HG03457 (cell line): ENCODE data around the gene CHRNA7.

Experiments
- ATAC-seq: cut with Tn5 transposase; IDR thresholded peaks from one replicate; pipeline ENCODE4 v1.9.1; 2021; ENCODE audit warnings: moderate number of reproducible peaks; ENCODE audit not compliant: unreplicated experiment

Gene CHRNA7

GRCh38 chr15:32029862-32030781 is at the start of gene CHRNA7:
CHRNA7 (plus strand) TSS chr15:32030515; CDS start chr15:32030595, 80 bp downstream.
- peak; percentile 61 for ATAC-seq

DNA sequence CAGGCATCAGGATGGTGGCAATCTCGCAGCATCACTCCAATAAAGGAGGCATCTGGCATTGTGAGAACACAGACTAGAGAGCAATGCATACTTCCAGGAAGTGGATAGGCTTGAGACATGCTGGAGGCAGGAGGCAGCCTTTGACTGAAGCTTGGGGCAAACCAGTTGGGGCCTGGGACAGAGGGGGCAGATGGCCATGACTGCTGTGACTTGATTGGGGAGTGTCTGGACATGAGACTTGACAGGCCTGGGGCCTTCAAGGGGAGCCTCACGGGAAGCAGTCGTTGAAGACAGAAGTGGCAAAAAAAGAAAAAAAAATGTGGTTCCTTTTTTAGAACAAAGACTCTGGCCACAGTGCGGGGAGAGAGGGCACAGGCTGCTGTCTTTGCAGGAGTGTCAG is 44.7 kb upstream of the CHRNA7 start:
- no peak for ATAC-seq

DNA sequence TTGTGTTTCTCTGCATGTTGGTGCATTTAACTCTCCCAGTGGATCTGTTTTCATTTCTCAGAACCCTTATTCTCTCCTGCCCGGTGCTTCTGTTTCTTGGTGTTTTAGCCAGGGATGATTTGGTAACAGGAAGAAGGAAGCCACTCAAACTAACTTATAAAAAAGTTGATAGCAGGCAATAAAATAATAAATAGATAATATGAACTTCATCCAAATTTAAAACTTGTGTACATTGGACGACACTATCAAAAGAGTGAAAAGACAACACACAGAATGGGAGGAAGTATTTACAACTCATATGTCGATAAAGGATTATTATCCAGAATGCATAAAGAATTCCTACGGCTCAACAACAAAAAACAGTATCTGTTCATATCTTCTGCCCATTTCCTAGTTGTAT is 37.3 kb upstream of the CHRNA7 start:
- no peak for ATAC-seq

DNA sequence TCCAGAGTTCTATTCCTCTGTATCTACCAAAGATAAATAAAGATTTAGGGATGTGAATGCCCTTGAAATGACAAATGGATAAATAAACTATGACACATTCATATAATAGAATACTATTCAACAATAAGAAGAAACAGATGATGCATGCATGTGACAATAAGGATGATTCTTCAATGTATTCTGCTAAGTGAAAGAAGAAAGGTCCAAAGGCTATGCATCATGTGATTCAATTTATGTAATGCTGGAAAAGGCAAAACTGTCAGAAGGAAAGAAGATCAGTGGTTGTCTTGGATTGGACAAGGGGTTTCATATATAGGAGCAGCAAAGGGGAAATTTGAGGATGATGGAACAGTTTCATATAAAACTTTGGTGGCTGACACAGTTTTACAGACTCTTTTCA is 32.6 kb upstream of the CHRNA7 start:
- no peak for ATAC-seq

GRCh38 chr15:32003558-32003957 is 26.8 kb upstream of the CHRNA7 start:
- ATAC-seq: no peak

- ATAC-seq: no peak
Measured at GRCh38 chr15:32004249-32004648, 26.1 kb upstream of the CHRNA7 start.

- no peak for ATAC-seq
Measured at GRCh38 chr15:32007355-32007960, 22.9 kb upstream of the CHRNA7 start.

GRCh38 chr15:32014953-32015352 is 15.4 kb upstream of the CHRNA7 start:
- ATAC-seq: no peak

- no peak for ATAC-seq
Measured at GRCh38 chr15:32020156-32020555, 10.2 kb upstream of the CHRNA7 start.

- ATAC-seq: no peak
Measured at GRCh38 chr15:32028921-32029320, 1.4 kb upstream of the CHRNA7 start.

GRCh38 chr15:32029409-32029861 is 880 bp upstream of the CHRNA7 start:
- ATAC-seq: no peak

DNA sequence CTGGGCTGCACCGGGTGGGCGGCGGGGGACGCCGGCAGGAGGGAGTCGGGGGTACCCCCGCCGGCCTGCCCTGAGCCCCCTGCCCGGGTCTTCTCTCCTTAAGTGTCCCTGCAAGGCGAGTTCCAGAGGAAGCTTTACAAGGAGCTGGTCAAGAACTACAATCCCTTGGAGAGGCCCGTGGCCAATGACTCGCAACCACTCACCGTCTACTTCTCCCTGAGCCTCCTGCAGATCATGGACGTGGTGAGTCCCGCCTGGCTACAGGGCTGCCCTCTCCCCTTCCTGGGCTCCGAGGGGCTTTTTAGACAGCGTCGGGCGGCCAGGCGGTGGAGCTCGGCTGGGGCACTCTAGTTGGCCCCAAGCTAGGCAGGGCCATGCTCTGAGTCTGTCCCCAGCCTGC is 480 bp downstream of the CHRNA7 start:
- no peak for ATAC-seq

DNA sequence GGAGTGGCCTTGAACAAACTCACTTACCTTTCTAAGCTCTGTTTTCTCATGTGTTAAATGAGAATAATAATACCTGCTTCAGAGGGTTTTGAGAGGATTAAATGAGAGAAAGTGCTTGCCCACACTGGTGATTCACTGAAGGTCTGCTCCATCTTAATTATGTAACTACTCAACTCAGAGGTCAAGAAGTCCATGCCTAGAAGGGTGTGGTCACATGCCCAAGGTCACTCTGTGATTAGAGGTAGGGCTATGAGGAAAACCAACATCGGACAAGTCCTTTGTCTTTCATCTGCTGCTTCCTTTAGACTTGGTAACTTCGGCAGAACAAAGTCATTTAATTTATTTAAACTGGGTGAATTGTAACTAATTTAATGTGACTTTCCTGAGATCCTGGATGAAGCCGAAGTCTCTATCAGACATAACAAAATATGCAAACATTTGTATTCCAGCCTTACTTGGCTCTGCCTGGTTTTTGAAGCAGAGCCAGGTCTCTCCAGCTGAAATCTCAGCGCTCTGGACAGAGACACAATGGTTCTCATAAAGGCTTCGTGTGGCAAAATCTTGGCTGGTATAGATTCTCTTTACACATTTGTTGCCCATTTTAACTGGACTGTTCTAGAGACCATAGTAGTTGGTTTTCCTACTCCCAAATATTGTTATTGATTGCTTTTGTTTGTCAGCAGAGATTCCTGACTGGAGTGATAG is 3.0 kb downstream of the CHRNA7 start:
- ATAC-seq: no peak

GRCh38 chr15:32034106-32034505 is 3.8 kb downstream of the CHRNA7 start:
- ATAC-seq: no peak

DNA sequence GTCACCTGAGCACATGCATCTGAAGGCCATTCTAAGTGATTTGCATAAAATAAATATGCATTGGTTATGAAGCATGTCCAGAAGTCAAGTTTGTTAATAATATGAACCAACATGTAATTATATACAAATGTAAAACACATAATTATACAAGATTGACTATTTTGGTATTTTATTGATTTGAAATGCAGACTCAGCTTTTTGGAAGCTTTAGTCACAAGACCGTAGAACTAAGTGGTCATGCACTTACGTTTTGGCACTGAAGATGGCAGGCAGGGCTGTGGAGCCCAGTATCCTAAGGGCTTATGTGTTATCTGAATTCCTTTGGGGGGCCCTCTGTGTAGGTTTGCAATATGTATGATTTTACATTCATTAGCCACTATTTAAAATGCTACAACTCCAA is 5.0 kb downstream of the CHRNA7 start:
- ATAC-seq: no peak

GRCh38 chr15:32036971-32037370 is 6.7 kb downstream of the CHRNA7 start:
- ATAC-seq: no peak

DNA sequence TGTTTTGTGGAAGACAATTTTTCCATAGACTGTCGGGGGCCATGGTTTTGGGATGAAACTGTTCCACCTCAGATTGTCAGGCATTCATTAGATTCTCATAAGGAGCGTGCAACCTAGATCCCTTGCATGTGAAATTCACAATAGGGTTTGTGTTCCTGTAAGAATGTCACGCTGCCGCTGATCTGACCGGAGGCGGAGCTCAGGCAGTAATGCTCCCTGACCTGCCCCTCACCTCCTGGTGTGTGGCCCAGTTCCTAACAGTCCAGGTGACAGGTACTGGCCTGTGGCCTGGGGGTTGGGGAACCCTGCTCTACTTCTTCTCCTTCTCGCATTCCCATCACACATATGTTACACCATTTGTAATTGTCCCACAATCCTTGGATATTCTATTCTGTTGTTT is 11.0 kb downstream of the CHRNA7 start:
- no peak for ATAC-seq

DNA sequence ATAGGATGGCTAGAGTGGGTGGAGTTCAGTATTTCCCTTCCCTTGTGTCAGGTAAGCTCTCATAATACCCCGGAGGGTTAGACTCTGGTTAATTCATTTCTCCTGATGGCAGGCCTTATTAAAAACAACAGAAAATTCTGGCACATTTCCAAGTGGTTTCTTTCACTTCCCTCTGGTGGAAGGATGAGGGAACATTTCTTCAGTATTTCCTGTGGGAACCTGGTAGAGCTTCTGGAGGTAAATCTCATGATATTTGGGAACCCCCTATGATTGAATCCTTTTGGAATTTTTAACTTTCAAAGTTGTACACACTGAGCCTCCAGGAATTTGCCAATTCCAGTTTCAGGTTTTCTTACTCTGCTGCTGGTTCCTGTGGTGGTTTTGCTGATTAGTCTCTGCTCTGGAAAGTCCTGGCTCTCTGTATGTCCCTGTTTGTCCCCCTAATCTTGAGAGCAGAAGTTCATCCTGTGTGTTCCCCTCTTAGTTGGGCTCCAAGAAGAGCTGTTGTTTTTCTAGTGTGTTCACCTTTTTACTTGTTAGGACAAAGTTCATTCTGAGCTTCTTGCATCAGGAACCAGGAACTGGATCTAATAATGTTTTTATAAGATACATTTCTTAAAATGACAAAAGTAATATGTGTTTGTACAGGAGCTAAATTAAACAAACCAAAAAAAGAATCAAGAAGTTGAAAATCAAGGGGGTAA is 12.1 kb downstream of the CHRNA7 start:
- no peak for ATAC-seq

DNA sequence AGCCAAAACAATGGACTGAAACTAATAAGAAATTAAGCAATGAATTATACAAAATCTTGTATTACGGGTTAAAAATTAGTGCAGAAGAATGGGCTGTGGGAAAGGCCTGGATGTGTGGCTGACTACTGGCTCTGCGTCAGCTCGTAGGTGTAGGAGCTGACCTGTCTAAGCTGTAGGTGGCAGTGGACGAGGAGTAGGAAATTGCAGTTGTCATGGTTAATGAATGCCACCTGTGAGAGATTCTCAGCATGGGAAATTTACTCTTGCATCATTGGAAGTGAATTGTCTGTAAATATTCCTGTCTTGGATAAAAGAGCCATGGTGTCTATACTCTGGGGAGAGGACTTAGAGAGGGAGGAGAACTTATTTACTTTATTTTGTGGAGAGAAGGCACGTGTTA is 23.4 kb downstream of the CHRNA7 start:
- ATAC-seq: no peak

DNA sequence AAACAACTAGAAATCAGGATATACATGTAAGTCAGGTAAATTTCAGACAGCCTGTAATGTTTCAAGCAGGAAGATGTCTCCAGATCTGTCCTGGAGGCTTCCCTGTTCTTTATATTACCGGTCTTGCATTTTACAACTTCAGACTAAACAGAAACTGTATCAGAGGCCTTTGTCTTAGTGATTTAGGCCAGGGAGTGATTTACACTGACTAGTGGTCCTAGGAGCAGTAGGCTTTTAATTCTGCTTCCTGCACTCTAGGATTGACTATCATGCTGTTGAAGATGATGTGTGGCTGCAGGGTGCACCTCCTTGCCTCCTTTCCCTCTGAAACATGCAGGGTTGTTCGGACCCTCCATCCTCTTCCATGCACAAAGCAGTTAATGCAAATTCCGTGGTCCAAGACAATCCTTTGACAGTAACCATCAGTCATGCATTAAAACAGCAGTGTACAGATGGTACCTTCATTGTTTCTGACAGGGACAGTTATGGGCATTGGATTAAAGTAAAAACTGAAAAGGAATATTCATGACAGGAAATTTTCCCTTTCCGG is 27.6 kb downstream of the CHRNA7 start:
- ATAC-seq: no peak

- no peak for ATAC-seq
Measured at GRCh38 chr15:32060706-32061105, 30.4 kb downstream of the CHRNA7 start.
